GM12865 (cell line): Measurements from ENCODE around the gene ZFYVE16.

Experiments
- DNase-seq: peaks from one replicate; pipeline ENCODE4 v3.0.0; 2010; ENCODE audit warnings: low read depth
- H3K4me3 ChIP-seq: 2 replicates; pipeline ENCODE4 v1.5.1; 2011; ENCODE audit warnings: mild to moderate bottlenecking, low read depth, low read length, control low read depth
- CTCF ChIP-seq: IDR thresholded peaks from 2 replicates; pipeline ENCODE4 v1.5.1; 2011; ENCODE audit warnings: low read length, control low read depth, low read depth, inconsistent platforms; ENCODE audit not compliant: insufficient read depth; ENCODE audit errors: missing control alignments

Gene ZFYVE16

GRCh38 chr5:80474929-80475328, 67.1 kb downstream of the ZFYVE16 start:
- H3K4me3 ChIP-seq, result no peak overlapping the region
- TF ChIP-seq CTCF, result no peak
- no peak for DNase-seq

- no peak overlapping the region for H3K4me3 ChIP-seq
- no peak for DNase-seq
- no peak for TF ChIP-seq CTCF
Measured at GRCh38 chr5:80479713-80480112, 71.8 kb downstream of the ZFYVE16 start.

GRCh38 chr5:80480354-80480753, 72.5 kb downstream of the ZFYVE16 start:
- H3K4me3 ChIP-seq, result no peak overlapping the region
- TF ChIP-seq CTCF, result no peak
- DNase-seq, result no peak

GRCh38 chr5:80481019-80481893, 73.4 kb downstream of the ZFYVE16 start:
- H3K4me3 ChIP-seq, result no peak overlapping the region
- peak; percentile 76 for DNase-seq
- TF ChIP-seq CTCF, result peak; percentile 77

GRCh38 chr5:80482578-80482977, 74.7 kb downstream of the ZFYVE16 start:
- H3K4me3 ChIP-seq, result no peak overlapping the region
- no peak for TF ChIP-seq CTCF
- no peak for DNase-seq

- TF ChIP-seq CTCF, result no peak
- DNase-seq, result no peak
- no peak overlapping the region for H3K4me3 ChIP-seq
Measured at GRCh38 chr5:80483636-80484232, 75.9 kb downstream of the ZFYVE16 start.
